NCI-H128 (cell line): ENCODE measurements around the gene VWCE.
"Not testable (repeated sequence)": the region's sequence is repeated elsewhere in the genome, so short reads cannot be mapped to it uniquely, and the experiment has no call there.

Experiments
- DNase-seq: peaks from one replicate; lab custom pipeline; 2025; ENCODE audit not compliant: unreplicated experiment; lab: John Stamatoyannopoulos, UW

Gene VWCE

GRCh38 chr11:61258546-61258945, 36.6 kb downstream of the VWCE start:
- no peak for DNase-seq

DNA sequence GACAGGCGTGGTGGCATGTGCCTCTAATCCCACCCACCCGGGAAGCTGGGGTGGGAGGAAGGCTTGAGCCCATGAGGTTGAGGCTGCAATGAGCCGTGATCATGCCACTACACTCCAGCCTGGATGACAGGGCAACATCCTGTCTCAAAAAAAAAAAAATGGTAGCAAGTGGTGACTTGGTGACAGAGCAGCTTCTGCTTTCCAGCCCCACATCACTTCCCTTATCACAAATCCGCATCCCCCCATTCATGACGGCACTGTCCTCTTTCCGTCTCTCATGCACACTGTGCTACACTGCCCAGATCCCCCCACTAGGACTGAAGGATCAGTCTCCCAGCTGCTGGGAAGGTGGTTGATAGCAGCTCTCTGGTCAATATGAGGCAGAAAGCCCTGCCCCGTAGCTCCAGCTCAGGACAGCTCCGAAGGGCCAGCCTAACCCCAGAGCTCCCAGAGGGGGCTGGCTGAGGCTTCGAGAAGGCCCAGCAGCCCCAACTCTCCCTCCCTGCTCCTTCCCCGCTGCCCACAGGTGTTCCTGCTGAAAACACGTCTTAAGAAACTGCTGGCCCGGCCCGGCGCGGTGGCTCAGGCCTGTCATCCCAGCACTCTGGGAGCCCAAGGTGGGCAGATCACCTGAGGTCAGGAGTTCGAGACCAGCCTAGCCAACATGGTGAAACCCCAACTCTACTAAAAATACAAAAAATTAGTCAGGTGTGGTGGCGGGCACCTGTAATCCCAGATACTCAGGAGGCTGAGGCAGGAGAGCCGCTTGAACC, 38.2 kb downstream of the VWCE start:
- no peak for DNase-seq

- DNase-seq = no peak
Observed at GRCh38 chr11:61254403-61255025, 40.6 kb downstream of the VWCE start.

- not testable (repeated sequence) for DNase-seq
Observed at GRCh38 chr11:61252332-61252731, 42.8 kb downstream of the VWCE start.

DNA sequence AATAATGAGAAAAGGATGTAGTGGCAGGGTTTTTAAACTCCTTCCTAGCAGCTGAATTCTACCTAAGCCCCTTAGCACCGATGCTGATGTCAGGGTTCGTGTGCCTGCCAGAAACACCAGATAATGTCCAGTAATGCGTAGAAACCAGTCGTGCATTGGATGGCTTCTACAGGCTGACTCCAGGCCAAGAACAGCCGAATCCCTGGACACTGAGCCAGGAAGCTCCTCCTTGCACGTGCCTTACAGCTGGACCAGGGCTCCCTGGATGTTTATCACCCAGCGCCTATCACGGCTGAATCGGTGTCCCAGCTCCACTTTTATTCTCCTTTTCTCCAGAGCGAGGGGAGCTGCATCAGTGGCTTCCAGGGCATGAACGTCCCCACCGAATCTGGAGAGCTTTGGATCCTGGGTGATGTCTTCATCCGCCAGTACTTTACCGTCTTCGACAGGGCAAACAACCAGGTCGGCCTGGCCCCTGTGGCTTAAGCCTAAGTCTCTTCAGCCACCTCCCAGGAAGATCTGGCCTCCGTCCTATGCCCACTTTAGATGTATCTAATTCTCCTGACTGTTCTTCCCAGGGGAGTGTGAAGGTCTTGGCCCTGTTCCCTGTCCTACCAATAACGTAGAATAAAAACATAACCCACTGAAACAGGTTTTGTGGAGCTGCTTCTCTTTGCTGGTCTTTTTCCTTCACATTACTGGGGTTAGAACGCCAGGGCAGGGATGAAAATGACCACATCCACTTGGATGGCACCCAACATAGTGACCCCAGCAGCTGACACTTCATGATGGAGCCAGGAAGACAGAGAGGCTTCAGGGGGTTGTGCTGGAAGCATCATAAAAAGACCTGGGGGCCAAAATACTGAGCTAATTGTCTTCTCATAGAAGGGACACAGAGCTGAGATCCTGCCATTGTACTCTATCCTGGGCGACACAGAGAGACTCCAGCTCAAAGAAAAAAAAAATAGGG, 44.0 kb downstream of the VWCE start:
- not testable (repeated sequence) for DNase-seq

DNA sequence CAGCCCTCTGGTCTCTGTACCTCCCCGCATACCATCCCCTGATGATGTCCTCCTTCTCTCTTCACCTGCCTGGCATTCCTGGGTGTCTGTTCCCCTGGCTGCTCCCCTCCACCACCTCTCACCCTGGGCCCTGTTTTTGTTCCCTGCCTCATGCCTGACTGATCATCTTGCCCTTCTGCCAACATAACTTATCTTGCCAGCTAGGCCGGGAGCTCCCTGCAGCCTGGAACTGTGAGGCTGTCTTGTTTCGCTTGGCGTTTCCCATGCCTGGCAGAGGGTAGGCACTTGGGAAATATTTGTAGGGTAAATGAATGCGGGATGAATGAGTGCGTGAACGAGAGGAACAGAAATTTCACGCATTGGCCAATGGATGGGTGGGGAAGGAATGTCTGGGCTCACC, 45.9 kb downstream of the VWCE start:
- not testable (repeated sequence) for DNase-seq

DNA sequence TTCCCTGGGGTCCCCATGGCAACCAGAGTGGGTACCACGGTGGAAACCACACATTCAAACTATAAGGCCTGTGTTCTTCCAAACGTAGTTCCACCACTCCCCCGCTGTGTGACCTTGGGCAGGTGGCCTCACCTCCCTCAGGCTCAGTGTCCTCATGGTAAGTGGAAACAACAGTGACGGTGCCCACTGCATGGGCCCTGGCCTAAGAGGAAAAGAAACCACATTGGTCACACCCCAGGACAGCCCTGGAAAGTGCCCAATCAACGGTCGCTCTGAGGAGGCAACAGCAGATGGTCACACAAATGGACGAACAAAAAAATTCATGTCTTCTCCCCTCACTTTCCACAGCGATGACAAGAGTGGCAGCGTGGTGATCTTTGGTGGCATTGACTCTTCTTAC, 47.0 kb downstream of the VWCE start:
- not testable (repeated sequence) for DNase-seq

GRCh38 chr11:61245284-61245964, 49.7 kb downstream of the VWCE start:
- DNase-seq = not testable (repeated sequence)

DNA sequence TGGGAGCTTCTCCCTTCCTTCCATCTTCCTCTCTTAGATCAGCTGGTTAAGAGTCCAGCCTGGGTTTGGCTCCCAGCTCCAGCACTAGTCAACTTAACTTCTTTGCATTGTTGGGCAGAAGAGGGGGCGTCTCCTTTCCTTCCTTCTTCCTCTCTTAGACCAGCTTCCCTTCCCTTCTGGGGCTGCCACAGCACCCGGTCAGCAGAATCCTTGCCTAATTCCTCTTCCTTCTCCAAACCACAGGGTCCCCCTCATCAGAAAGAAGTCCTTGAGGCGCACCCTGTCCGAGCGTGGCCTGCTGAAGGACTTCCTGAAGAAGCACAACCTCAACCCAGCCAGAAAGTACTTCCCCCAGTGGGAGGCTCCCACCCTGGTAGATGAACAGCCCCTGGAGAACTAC, 53.6 kb downstream of the VWCE start:
- not testable (repeated sequence) for DNase-seq

DNA sequence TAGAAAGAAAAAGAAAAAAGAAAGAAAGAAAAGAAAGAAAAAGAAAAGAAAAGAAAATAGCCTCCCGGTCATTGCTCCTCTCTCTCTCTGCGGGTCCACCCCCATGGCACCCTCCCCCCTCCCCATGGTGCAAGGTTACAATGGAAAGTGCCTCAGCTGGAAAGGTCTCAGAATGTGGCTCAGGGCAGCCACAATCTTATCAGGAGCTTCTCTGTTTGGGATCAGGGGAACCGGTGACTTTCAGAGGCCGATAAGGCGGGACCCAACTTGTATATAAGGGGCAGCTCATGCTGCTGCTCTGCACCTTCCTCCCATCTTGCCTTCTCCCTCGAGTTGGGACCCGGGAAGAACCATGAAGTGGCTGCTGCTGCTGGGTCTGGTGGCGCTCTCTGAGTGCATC, 54.2 kb downstream of the VWCE start, which contains the start of gene PGA5:
PGA5 (plus strand) TSS at position 301 of the 400 bp plus-strand sequence; CDS start at position 353, 52 bp downstream.
- not testable (repeated sequence) for DNase-seq

DNA sequence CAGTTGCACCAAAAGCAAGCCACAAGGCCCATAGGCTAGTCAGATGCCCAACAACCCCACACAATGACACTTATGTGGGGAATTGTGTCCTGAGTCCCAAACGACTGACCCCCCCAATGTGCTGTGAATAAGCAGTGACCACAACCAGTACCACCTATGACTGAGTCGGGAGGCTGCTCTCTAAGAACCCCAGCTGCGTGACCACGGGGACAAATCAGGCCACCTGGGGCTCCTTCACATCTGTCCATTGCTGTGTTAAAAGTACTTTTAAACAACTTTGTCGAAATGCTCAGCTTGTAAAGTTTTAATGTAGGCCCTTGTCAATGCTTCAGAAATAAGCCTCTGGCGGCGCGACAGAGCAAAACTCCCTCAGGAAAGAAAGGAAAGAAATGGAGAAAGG, 54.8 kb downstream of the VWCE start:
- not testable (repeated sequence) for DNase-seq

GRCh38 chr11:61237130-61237529, 58.0 kb downstream of the VWCE start:
- DNase-seq = not testable (repeated sequence)

GRCh38 chr11:61232548-61233145, 62.5 kb downstream of the VWCE start:
- not testable (repeated sequence) for DNase-seq

DNA sequence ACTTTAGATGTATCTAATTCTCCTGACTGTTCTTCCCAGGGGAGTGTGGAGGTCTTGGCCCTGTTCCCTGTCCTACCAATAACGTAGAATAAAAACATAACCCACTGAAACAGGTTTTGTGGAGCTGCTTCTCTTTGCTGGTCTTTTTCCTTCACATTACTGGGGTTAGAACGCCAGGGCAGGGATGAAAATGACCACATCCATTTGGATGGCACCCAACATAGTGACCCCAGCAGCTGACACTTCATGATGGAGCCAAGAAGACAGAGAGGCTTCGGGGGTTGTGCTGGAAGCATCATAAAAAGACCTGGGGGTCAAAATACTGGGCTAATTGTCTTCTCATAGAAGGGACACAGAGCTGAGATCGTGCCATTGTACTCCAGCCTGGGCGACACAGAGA, 63.5 kb downstream of the VWCE start:
- DNase-seq = not testable (repeated sequence)

DNA sequence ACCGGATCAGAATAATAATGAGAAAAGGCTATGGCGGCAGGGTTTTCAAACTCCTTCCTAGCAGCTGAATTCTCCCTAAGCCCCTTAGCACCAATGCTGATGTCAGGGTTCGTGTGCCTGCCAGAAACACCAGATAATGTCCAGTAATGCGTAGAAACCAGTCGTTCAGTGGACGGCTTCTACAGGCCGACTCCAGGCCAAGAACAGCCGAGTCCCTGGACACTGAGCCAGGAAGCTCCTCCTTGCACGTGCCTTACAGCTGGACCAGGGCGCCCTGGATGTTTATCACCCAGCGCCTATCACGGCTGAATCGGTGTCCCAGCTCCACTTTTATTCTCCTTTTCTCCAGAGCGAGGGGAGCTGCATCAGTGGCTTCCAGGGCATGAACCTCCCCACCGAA, 64.1 kb downstream of the VWCE start:
- DNase-seq = not testable (repeated sequence)

- not testable (repeated sequence) for DNase-seq
Observed at GRCh38 chr11:61229458-61229857, 65.7 kb downstream of the VWCE start.

- DNase-seq = not testable (repeated sequence)
Observed at GRCh38 chr11:61226457-61227137, 68.5 kb downstream of the VWCE start.

DNA sequence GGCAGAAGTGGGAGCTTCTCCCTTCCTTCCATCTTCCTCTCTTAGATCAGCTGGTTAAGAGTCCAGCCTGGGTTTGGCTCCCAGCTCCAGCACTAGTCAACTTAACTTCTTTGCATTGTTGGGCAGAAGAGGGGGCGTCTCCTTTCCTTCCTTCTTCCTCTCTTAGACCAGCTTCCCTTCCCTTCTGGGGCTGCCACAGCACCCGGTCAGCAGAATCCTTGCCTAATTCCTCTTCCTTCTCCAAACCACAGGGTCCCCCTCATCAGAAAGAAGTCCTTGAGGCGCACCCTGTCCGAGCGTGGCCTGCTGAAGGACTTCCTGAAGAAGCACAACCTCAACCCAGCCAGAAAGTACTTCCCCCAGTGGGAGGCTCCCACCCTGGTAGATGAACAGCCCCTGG, 72.4 kb downstream of the VWCE start:
- DNase-seq = not testable (repeated sequence)

GRCh38 chr11:61222047-61222446, 73.1 kb downstream of the VWCE start, which contains the start of gene PGA4:
TSS of gene PGA4 (plus strand) at chr11:61222347. CDS start at chr11:61222401, 54 bp downstream.
- DNase-seq = not testable (repeated sequence)
